Kidney (tissue), 14 donors: Measurements from ENCODE around the gene ALOX5. TPM values are rescaled to one million over a fixed set of nuclear protein-coding genes. Genes with fewer than 3 reads are reported as not detected.
A peak's percentile ranks its signal among the peaks of the same experiment; 100 is the strongest.

Source experiments
- DNase-seq, 5 donors: peaks; one replicate each; pipeline ENCODE4 v3.0.0-alpha.2; 2013 to 2020
- FAIRE-seq: peaks from 2 replicates; lab custom pipeline; 2012; peaks lifted over from hg19 to GRCh38; lab: Jason Lieb, UNC
- H3K27ac ChIP-seq, 2 donors: one replicate each; pipeline ENCODE4 v1.7.0; 2013; ENCODE audit warnings: low read depth in 2 of 2, low read length in 2 of 2, inconsistent platforms in 1 of 2
- H3K27me3 ChIP-seq: one replicate; pipeline ENCODE4 v1.7.1; 2013; ENCODE audit warnings: low read length, inconsistent platforms; ENCODE audit not compliant: control insufficient read depth, insufficient read depth
- H3K36me3 ChIP-seq, 3 donors: one replicate each; pipeline versions ENCODE4 v1.7.0 to v1.7.1; 2013; ENCODE audit warnings: low read length in 3 of 3, control low read depth in 1 of 3, inconsistent platforms in 1 of 3; ENCODE audit not compliant: insufficient read depth in 3 of 3, control insufficient read depth in 2 of 3
- H3K4me1 ChIP-seq, 3 donors: one replicate each; pipeline versions ENCODE4 v1.7.0 to v1.7.1; 2013; ENCODE audit warnings: low read length in 3 of 3, inconsistent platforms in 1 of 3, low read depth in 1 of 3; ENCODE audit not compliant: control insufficient read depth in 2 of 3, insufficient read depth in 2 of 3
- H3K4me3 ChIP-seq, 3 donors: one replicate each; pipeline versions ENCODE4 v1.7.0 to v1.8.1; 2013; ENCODE audit warnings: low read length in 3 of 3, control low read depth in 1 of 3, inconsistent platforms in 1 of 3
- H3K9ac ChIP-seq, 3 donors: one replicate each; pipeline versions ENCODE4 v1.7.0 to v1.7.1; 2013; ENCODE audit warnings: low read length in 3 of 3, control low read depth in 1 of 3, inconsistent platforms in 1 of 3
- H3K9me3 ChIP-seq, 3 donors: one replicate each; pipeline versions ENCODE4 v1.7.0 to v1.7.1; 2013; ENCODE audit warnings: low read length in 3 of 3, control low read depth in 1 of 3, inconsistent platforms in 1 of 3; ENCODE audit not compliant: control insufficient read depth in 2 of 3, insufficient read depth in 1 of 3
- CTCF ChIP-seq: IDR thresholded peaks from 3 replicates; pipeline ENCODE4 v1.5.1; 2012; ENCODE audit warnings: mild to moderate bottlenecking, moderate library complexity, borderline replicate concordance; ENCODE audit not compliant: insufficient read depth; ENCODE audit errors: extremely low read depth
- intact Hi-C: fragments of 100-400 bp; cut with DNase I; formaldehyde crosslinking; loops from one replicate; pipeline ENCODE4 v1.11.1; 2022
- polyA plus RNA-seq: library from polyadenylated mRNA; stranded (reverse); fragments of 350-450 nt; fragmentation: Illumina TruSeq; extraction: RNeasy Lipid Tissue Mini Kit (QIAGEN cat#74804); gene quantifications from one replicate; pipeline ENCODE4 v1.2.3, GENCODE V29; 2014; ENCODE audit warnings: low read depth, low replicate concordance; ENCODE audit not compliant: insufficient read depth
- total RNA-seq: library from RNA; stranded (reverse); fragmentation: NEBNext Ultra II Directional; extraction: Animal tissue kit (Norgen Biotek cat#: 25700); gene quantifications from one replicate; pipeline ENCODE4 v1.2.1, GENCODE V29; 2021
- donor health status: control.
- donor health status: control.
- donor health status: control.
- donor health status: control.
- donor health status: control.
- donor health status: DM: yes; HTN: yes; CAD: no.
- donor health status: Normal renal cell carcinoma (clear cell type).

The ALOX5 gene
- total and polyA plus RNA-seq, 2 donors from 2014 or later = 2.5 to 58.1 TPM

DNA sequence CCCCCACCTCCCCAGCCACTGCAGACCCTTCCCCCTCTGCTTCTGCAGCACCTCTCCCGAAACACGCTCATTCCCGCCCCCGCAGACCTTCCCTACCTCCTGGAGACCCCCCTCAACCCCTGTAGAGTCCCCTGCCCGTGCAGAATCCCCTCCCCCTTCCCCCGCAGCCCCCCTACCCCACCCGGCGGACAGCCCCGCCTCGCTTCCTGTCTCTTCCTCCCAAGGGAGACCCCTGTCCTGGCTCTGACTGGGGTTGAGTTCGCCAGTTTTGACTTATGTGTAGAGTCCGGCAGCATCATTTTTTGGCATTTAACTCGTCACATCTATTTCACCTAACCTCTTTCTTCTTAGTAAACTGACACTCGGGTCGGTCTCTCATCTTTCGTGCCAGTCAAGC is 54.0 kb downstream of the ALOX5 start:
- Histone ChIP-seq H3K4me1 (no peaks in the 10 kb centered on the region), H3K9ac (no peak overlapping the region), H3K9me3 (no peaks in the 10 kb centered on the region), H3K36me3 (no peaks in the 10 kb centered on the region), H3K27me3 (no peaks in the 10 kb centered on the region), H3K4me3 (peak overlapping the region in 1 of 3 donors; percentile 58), H3K27ac (no peak overlapping the region)
- TF ChIP-seq CTCF = no peak
- FAIRE-seq = no peak
- peak in 3 of 5 donors; percentile 17 to 65 (median 44) for DNase-seq
- intact Hi-C loops = no loop called here

DNA sequence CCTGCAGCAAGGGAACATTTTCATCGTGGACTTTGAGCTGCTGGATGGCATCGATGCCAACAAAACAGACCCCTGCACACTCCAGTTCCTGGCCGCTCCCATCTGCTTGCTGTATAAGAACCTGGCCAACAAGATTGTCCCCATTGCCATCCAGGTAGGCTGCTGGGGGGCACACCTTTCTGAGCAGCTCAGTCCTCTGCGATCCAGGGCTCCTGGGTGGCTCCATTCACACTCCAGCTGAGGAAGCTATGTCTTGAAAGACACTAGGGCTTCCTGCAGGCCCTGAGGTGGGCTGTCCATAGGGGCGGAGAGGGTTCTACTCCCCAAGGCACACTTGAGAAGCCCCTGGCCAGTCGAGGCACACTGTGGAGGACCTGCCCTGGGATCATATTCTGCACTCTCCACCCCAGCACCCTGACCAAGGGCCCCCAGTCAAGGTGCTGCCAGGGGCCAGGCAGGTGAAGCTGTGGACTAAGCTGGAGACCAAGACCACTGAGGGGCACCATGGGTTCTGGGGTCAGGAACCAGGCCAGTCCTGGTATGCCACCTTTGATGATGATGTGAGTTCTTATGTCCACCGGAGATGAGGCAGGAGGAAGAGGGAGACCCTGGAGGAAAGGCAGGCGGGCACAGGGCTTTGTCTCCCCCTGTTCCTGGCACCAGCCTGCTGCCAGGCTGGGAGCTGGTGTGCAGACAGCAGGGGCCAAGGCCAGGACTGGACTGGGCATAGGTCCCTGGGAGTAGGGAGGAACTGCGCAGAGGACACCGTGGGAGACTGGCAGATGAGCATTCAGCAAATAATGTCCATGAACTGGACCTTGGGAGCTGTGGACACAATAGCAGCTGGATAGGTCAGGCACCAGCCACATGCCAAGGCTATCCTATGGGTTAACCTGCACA is 54.8 kb downstream of the ALOX5 start:
- DNase-seq (no peak), FAIRE-seq (no peak)
- no peaks in the 10 kb centered on the region for H3K4me1 ChIP-seq

GRCh38 chr10:45429790-45430189 is 55.8 kb downstream of the ALOX5 start:
- TF ChIP-seq CTCF = no peak
- FAIRE-seq (no peak), DNase-seq (no peak)
- Histone ChIP-seq H3K9me3 (no peaks in the 10 kb centered on the region), H3K36me3 (no peaks in the 10 kb centered on the region), H3K4me1 (no peaks in the 10 kb centered on the region), H3K9ac (no peak overlapping the region), H3K27me3 (no peaks in the 10 kb centered on the region), H3K27ac (no peak overlapping the region), H3K4me3 (no peak overlapping the region)
- intact Hi-C loops = no loop called here

More for the DNA sequence above, 54.8 kb downstream of the ALOX5 start:
- Histone ChIP-seq H3K36me3 (no peaks in the 10 kb centered on the region), H3K9me3 (no peaks in the 10 kb centered on the region), H3K9ac (no peak overlapping the region), H3K27ac (no peak overlapping the region), H3K27me3 (no peaks in the 10 kb centered on the region), H3K4me3 (no peak overlapping the region)
- no peak for TF ChIP-seq CTCF
- intact Hi-C loops = no loop called here
